GM18873 (cell line): ENCODE measurements around the gene MARK1.
"Not testable (repeated sequence)": the region's sequence is repeated elsewhere in the genome, so short reads cannot be mapped to it uniquely, and the experiment has no call there.

Source experiments
- ATAC-seq: cut with Tn5 transposase; IDR thresholded peaks from one replicate; pipeline ENCODE4 v1.9.1; 2021; ENCODE audit warnings: mild to moderate bottlenecking, moderate library complexity, moderate number of reproducible peaks; ENCODE audit not compliant: unreplicated experiment, low FRiP score

The MARK1 gene

GRCh38 chr1:220605651-220606050 lies 77.7 kb downstream of the MARK1 start:
- ATAC-seq, result not testable (repeated sequence)

GRCh38 chr1:220611100-220611499 lies 83.2 kb downstream of the MARK1 start:
- ATAC-seq, result not testable (repeated sequence)

DNA sequence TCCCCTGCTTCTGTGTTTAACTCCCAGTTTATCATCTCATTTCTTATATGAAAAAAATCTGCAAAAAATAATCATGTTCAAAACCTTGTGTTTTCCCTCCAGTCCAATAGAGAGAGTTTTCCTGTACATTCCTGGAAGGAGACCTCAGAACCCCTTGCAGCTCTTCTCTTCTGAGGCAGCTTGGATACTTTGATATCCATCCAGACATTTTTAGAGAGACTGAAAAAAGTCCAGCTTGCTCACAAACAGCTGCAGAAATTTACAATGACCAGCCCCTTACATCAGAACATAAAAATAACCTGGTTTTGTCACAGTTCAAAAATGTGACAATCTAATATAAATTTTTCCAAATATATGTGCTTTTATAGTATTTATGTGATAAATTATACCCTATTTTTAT lies 88.9 kb downstream of the MARK1 start:
- ATAC-seq, result no peak

DNA sequence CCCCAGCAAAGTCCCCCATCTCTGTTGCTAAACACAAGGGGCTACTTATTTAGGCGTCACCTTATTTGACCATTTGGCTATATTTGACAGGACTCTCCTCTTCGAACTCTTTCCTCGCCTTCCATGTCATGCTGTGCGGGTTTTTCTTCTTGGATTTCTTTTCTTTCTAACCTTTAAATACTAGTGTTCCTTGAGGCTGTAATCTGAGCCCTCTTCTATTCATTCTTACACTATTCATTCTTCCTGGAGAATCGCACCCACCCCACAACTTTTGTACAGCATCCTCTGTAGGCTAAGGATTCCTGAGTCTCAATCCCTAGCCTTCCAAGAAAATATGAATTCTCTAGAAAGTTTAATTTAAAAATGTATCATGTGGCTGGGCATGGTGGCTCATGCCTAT lies 100.5 kb downstream of the MARK1 start:
- no peak for ATAC-seq

GRCh38 chr1:220631238-220631815 lies 103.4 kb downstream of the MARK1 start:
- no peak for ATAC-seq

- ATAC-seq, result no peak
Measured at GRCh38 chr1:220637759-220638158, 109.8 kb downstream of the MARK1 start.

DNA sequence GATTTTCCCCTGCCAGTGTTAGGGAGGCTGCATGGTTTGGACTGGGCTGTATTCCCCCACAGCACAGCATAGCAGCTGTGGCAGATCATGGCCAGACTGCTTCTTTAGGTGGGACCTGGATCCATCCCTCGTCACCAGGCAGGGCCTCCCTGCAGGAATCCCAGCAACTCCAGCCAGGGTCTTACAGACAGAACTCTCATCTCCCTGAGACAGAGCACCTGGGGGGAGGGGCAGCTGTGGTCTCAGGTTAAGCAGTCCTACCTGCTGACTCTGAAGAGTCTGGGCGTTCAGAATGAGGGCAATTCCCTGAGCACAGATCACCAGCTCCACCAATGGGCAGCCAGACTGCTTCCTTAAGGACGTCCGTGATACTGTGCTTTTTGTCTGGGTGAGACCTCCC lies 114.3 kb downstream of the MARK1 start:
- ATAC-seq, result no peak

- ATAC-seq, result no peak
Measured at GRCh38 chr1:220652995-220653394, 125.1 kb downstream of the MARK1 start.

DNA sequence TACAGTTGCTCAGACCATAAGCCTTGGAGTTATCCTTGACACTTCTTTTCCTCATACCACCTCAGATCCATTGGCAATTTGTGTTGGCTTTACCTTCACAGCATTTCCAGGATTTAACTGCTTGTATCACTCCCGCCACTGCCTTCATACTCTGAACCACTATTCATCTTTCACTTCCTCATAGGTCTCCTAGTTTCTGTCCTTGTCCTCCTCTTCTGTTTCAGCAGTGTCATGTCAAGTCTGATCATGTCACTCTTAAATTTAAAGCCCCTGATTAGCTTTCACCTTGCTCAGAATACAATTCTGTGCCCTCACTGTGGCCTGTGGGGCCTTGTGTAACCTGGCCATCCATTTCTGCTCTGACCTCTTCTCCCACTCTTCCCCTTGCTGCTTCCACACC lies 127.6 kb downstream of the MARK1 start:
- ATAC-seq, result peak; percentile 81

- ATAC-seq, result no peak
Measured at GRCh38 chr1:220655961-220656740, 128.2 kb downstream of the MARK1 start.

GRCh38 chr1:220666349-220666748 lies 138.4 kb downstream of the MARK1 start:
- ATAC-seq, result no peak

GRCh38 chr1:220669005-220669404 lies 141.1 kb downstream of the MARK1 start:
- no peak for ATAC-seq

DNA sequence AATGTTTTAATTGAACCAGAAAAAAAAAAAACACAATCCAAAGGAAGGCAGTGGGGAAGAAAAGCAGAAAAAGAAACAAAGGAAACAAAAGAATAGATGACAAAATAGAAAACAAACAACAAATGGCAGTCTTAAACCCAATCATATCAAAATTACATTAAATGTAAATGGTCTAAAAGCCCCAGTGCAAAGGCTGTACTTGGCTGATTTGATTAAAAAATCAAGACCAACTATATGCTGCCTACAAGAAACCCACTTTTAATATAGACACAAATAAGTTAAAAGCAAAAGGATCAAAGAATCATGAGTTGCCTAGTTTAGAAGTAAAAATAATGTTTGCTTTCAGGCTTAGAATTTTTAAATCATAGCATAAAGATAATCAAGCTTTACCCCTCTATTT lies 142.4 kb downstream of the MARK1 start:
- no peak for ATAC-seq

DNA sequence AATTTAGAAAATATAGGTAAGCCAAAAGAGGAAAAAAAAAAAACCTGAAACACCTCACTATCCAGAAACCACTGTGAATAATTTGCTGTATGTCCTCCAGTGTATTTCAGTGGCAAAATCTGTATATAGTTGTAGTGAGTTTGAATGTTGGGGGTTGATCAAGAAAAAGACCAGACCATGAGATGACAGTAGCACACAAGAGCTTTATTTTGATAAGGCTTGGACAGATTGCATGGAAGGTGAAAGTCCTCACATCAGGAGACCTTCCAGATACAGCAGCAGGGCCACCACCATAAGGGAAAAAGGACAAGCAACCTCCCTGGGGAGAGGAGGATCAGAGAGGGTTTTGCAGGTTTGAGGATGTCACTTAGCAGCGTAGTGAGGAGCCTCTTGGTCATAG lies 146.0 kb downstream of the MARK1 start:
- ATAC-seq, result no peak

DNA sequence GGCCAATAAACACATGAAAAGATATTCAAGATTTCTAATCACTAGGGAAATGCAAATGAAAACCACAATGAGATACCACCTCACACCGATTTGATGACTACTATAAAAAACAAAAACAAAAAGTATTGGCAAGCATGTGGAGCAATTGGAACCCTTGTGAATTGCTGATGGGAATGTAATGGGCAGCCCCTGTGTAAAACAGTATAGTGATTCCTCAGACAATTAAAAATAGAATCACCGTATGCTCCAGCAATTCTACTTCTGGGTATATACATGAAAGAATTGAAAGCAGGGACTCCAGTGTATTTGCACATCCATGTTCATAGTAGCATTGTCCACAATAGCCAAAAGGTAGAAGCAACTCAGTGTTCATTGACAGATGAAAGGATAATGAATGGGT lies 149.3 kb downstream of the MARK1 start:
- no peak for ATAC-seq

DNA sequence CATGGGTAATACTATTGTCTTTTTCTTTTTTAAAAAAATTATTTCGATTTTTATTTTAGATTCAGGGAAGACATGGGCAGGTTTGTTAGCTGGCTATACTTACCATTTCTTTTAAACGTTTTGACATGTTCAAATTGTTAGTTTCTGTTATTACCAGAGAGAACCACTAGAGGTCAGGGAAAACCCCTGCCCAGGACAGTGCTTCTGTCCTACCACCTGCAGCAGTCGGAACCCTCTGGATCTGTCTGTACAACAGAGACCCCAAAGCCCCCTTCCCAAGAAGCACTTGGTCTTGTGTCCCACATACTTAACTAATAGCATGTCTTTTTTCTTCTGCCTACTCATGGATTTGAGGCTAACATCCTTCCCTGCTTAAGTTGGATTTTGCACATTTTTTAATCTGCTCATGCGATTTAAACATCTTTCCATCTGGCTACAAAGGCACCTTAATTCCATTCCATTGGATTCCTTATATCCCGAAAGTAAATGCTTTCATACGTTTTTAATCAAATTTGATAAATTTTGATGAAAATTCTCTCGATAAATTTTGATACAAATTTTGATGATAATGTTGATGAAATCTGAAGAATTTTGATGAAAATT lies 152.2 kb downstream of the MARK1 start:
- peak; percentile 97 for ATAC-seq

GRCh38 chr1:220681220-220681880 lies 153.4 kb downstream of the MARK1 start:
- ATAC-seq, result no peak

- ATAC-seq, result no peak
Measured at GRCh38 chr1:220682901-220683576, 155.1 kb downstream of the MARK1 start.

GRCh38 chr1:220683716-220684115 lies 155.8 kb downstream of the MARK1 start:
- ATAC-seq, result not testable (repeated sequence)

DNA sequence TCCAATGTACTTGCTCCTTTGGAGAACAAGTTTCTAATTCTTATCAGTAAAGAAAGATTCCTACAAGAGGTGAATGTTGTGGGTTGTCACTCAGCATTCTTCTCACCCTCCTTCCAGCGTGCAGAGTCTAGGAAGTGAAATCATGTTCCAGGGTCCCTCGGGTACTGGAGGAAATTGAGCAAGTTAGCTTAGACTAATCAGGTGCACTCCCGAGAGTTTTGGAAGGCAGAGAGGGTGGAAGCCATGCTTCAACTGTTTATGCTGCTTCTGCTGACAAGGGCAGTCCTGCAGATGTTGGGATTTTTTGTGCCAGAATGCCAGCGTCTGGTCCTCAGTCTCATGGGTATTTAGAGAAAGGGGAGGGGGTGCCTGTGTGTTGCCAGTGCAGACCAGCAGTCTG lies 157.0 kb downstream of the MARK1 start:
- no peak for ATAC-seq

GRCh38 chr1:220685879-220686278 lies 157.9 kb downstream of the MARK1 start:
- no peak for ATAC-seq
